ENCODE data around the gene SF3B4. TPM values are rescaled to one million over a fixed set of nuclear protein-coding genes. Genes with fewer than 3 reads are reported as not detected.

Gene SF3B4
- total RNA-seq, 4 donors from 2014 or later: 12.1 to 21.6 (median 14.0) TPM

DNA sequence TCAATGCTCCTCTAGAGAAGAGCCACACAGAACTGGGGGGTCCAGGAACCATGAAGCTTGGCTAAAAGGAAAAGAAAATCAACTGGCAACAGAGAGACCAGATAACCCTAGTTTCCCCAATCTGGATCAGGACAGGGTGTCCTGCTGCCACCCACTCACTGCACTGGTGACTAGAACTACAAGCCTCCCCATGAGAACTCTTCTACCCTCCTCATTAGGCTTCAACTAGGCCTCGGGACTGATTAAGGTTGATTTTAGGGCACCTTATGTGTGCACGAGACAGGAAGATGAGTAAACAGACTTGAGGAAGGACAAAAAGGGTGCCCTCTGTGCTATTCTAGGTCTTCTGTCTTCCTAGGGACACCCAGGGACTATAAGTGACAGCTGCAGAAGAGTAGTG lies 2.3 kb upstream of the SF3B4 start:
- no peak overlapping the region for H3K4me3 ChIP-seq
- no peaks in the 10 kb centered on the region for H3K27me3 ChIP-seq
- peaks cover 27 to 35% (median 32%) of the 10 kb centered on the region in 4 donors for H3K4me1 ChIP-seq
- TF ChIP-seq POLR2AphosphoS5 (IDR thresholded peaks at IDR 0.05): no peak
- TF ChIP-seq POLR2A (IDR thresholded peaks at IDR 0.05; ENCODE audit: low read depth): no peak
- WGBS: 88% methylated on average over 2 of the region's 2 CpGs
- no peaks in the 10 kb centered on the region for H3K9me3 ChIP-seq
- H3K27ac ChIP-seq (replicated peaks in 1 of 4): peak overlapping the region; percentile 88 to 96 (median 92)
- intact Hi-C loops (cut with DNase I): no loop called here
- DNase-seq (ENCODE audit: extremely low spot score): no peak
- peaks cover 10 to 65% (median 39%) of the 10 kb centered on the region in 4 donors for H3K36me3 ChIP-seq

DNA sequence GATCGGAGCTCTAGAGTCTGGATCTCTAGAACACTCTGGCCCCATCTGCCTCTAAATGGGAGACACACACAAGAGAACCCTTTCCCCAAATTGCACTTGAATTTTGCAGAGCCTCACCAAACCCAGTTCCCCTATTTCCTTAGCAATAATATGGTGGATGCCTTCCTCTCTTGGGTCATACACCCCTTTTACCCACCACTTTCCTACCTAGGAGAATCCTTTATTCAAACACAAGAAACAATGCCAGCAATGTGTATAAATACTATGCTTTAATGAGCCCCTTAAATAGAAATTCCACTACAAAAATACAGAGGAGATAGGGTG lies 760 bp upstream of the SF3B4 start:
- Histone ChIP-seq H3K27ac (replicated peaks in 1 of 4) (peak overlapping the region; percentile 88 to 96 (median 92)), H3K27me3 (no peaks in the 10 kb centered on the region), H3K9me3 (no peaks in the 10 kb centered on the region), H3K4me3 (peak overlapping the region; percentile 73 to 90 (median 80)), H3K36me3 (peaks cover 25 to 74% (median 52%) of the 10 kb centered on the region in 4 donors), H3K4me1 (peaks cover 29 to 42% (median 36%) of the 10 kb centered on the region in 4 donors)
- WGBS: 0% methylated on average over 1 of the region's 1 CpG
- DNase-seq (ENCODE audit: extremely low spot score): no peak
- no peak for TF ChIP-seq POLR2A (IDR thresholded peaks at IDR 0.05; ENCODE audit: low read depth)
- TF ChIP-seq POLR2AphosphoS5 (IDR thresholded peaks at IDR 0.05): no peak
- TF ChIP-seq EP300 (IDR thresholded peaks at IDR 0.05): no peak
- TF ChIP-seq, protein P1, sequence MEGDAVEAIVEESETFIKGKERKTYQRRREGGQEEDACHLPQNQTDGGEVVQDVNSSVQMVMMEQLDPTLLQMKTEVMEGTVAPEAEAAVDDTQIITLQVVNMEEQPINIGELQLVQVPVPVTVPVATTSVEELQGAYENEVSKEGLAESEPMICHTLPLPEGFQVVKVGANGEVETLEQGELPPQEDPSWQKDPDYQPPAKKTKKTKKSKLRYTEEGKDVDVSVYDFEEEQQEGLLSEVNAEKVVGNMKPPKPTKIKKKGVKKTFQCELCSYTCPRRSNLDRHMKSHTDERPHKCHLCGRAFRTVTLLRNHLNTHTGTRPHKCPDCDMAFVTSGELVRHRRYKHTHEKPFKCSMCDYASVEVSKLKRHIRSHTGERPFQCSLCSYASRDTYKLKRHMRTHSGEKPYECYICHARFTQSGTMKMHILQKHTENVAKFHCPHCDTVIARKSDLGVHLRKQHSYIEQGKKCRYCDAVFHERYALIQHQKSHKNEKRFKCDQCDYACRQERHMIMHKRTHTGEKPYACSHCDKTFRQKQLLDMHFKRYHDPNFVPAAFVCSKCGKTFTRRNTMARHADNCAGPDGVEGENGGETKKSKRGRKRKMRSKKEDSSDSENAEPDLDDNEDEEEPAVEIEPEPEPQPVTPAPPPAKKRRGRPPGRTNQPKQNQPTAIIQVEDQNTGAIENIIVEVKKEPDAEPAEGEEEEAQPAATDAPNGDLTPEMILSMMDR (IDR thresholded peaks at IDR 0.05): no peak
- intact Hi-C loops (cut with DNase I): no loop called here

DNA sequence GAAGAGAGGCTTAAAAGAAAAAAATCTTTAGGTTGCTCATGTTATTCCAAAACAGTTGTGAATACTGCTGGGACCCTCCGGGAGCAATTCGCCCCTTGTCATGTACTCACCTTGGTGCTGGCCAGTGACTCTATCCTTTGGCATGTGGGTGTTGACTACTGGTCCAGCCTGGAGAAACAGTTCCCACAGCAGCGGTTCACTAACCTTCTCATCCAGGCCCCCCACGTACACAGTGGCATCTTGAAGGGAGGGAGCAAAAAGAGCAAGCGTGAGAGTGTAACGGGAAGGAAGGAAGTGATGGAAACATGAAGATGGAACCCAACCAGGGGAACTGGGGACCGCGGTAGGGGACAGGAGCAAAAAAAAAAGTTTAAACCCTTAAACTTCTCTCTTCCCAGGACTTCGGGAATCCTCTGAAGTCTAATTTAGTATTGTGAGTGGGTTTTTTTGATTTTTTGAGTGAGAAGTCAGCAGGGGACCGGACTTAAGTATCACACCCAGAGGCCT lies 494 bp downstream of the SF3B4 start:
- TF ChIP-seq POLR2A (IDR thresholded peaks at IDR 0.05; ENCODE audit: low read depth) (no peak), EP300 (IDR thresholded peaks at IDR 0.05) (no peak), POLR2AphosphoS5 (IDR thresholded peaks at IDR 0.05) (no peak)
- TF ChIP-seq, protein P1 (IDR thresholded peaks at IDR 0.05): no peak
- Histone ChIP-seq H3K9me3 (no peaks in the 10 kb centered on the region), H3K4me3 (peak overlapping the region; percentile 73 to 90 (median 80)), H3K36me3 (peaks cover 36 to 76% (median 61%) of the 10 kb centered on the region in 4 donors), H3K27me3 (no peaks in the 10 kb centered on the region), H3K27ac (replicated peaks in 1 of 4) (peak overlapping the region; percentile 88 to 96 (median 92)), H3K4me1 (peaks cover 29 to 42% (median 36%) of the 10 kb centered on the region in 4 donors)
- intact Hi-C loops (cut with DNase I): no loop called here
- no peak for DNase-seq (ENCODE audit: extremely low spot score)
- 7% methylated on average over 10 of the region's 10 CpGs for WGBS

DNA sequence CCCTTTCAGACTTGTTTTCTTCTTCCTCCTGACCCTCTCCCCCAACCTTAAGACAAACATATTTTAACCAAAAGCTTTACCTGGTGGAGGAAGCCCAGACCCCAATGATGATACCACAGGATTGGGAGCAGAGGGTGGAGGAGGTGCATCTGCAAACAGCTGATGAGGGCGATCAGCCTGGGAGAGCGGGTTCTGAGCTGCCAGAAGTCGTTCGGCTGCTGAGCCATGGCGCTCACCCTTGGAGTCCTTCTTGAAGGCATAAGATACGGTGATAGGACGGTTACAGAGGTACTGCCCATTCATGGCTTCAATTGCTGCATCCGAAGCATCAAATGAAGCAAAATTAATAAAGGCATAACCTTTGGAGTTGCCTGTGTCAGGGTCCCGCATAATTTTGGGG lies 1.3 kb downstream of the SF3B4 start:
- TF ChIP-seq POLR2A (IDR thresholded peaks at IDR 0.05; ENCODE audit: low read depth): no peak
- no peak for TF ChIP-seq POLR2AphosphoS5 (IDR thresholded peaks at IDR 0.05)
- TF ChIP-seq, protein P1 (IDR thresholded peaks at IDR 0.05): no peak
- TF ChIP-seq EP300 (IDR thresholded peaks at IDR 0.05): no peak
- intact Hi-C loops (cut with DNase I): no loop called here
- Histone ChIP-seq H3K27me3 (no peaks in the 10 kb centered on the region), H3K9me3 (no peaks in the 10 kb centered on the region), H3K4me1 (peaks cover 29 to 42% (median 36%) of the 10 kb centered on the region in 4 donors), H3K36me3 (peaks cover 36 to 75% (median 61%) of the 10 kb centered on the region in 4 donors), H3K4me3 (peak overlapping the region in 3 of 4 donors; percentile 73 to 90 (median 83)), H3K27ac (replicated peaks in 1 of 4) (no peak overlapping the region)
- WGBS: 93% methylated on average over 9 of the region's 9 CpGs
- DNase-seq (ENCODE audit: extremely low spot score): no peak

DNA sequence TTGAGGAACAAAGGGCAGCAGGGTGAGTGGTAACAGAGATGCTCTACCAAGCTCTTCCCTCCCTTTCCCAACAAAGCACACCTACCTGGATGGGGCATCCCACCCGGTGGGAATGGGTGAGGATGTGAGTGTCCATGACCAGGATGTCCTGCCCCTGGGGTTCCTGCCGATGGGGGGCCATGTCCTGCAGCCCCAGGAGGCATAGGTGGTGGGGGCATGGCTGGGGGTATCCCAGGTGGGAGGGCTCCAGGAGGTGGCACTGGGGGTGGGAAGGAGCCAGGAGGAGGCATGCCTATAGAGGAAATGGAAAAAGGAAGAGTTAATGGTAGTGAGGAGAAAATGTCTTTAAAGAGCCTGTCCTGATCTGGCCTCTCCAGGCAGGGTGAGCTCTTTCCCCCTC lies 1.9 kb downstream of the SF3B4 start:
- WGBS: 97% methylated on average over 2 of the region's 2 CpGs
- TF ChIP-seq, protein P1 (IDR thresholded peaks at IDR 0.05): no peak
- no peaks in the 10 kb centered on the region for H3K27me3 ChIP-seq
- H3K36me3 ChIP-seq: peaks cover 36 to 73% (median 57%) of the 10 kb centered on the region in 4 donors
- peaks cover 29 to 42% (median 36%) of the 10 kb centered on the region in 4 donors for H3K4me1 ChIP-seq
- H3K9me3 ChIP-seq: no peaks in the 10 kb centered on the region
- intact Hi-C loops (cut with DNase I): no loop called here
- no peak for DNase-seq (ENCODE audit: extremely low spot score)
- no peak overlapping the region for H3K27ac ChIP-seq (replicated peaks in 1 of 4)
- H3K4me3 ChIP-seq: no peak overlapping the region
